Neuronal stem cell (in vitro differentiated cells): Measurements from ENCODE around the gene PEDS1.

Experiments
- DNase-seq: peaks from one replicate; pipeline ENCODE4 v3.0.0-alpha.2; 2013; ENCODE audit warnings: low spot score
- H2AFZ ChIP-seq: one replicate; pipeline ENCODE4 v1.6.1; 2013; ENCODE audit warnings: mild to moderate bottlenecking, low read length, inconsistent platforms
- H2AK5ac ChIP-seq: 2 replicates; pipeline ENCODE4 v1.6.1; 2013; ENCODE audit warnings: low read depth, mild to moderate bottlenecking, inconsistent platforms, low read length, moderate library complexity, mixed read lengths
- H2BK120ac ChIP-seq: 2 replicates; pipeline ENCODE4 v1.6.1; 2013; ENCODE audit warnings: low read depth, mild to moderate bottlenecking, inconsistent platforms, low read length, moderate library complexity, mixed read lengths
- H2BK12ac ChIP-seq: one replicate; pipeline ENCODE4 v1.6.1; 2013; ENCODE audit warnings: low read length, inconsistent platforms
- H2BK15ac ChIP-seq: 2 replicates; pipeline ENCODE4 v1.6.1; 2013; ENCODE audit warnings: mild to moderate bottlenecking, low read length, inconsistent platforms, mixed read lengths
- H2BK5ac ChIP-seq: one replicate; pipeline ENCODE4 v1.6.1; 2013; ENCODE audit warnings: inconsistent platforms, mild to moderate bottlenecking, low read length, moderate library complexity
- H3K14ac ChIP-seq: one replicate; pipeline ENCODE4 v1.6.1; 2013; ENCODE audit warnings: low read length, inconsistent platforms
- H3K18ac ChIP-seq: 2 replicates; pipeline ENCODE4 v1.6.1; 2013; ENCODE audit warnings: low read length, inconsistent platforms
- H3K23ac ChIP-seq: 2 replicates; pipeline ENCODE4 v1.6.1; 2013; ENCODE audit warnings: low read depth, mild to moderate bottlenecking, mixed read lengths, low read length, inconsistent platforms; ENCODE audit not compliant: poor library complexity
- H3K27ac ChIP-seq: replicated peaks from 3 replicates; pipeline ENCODE4 v1.5.1; 2013; ENCODE audit warnings: low read length, inconsistent platforms
- H3K27me3 ChIP-seq, 3 experiments: 2 replicates each; pipeline ENCODE4 v1.6.1; 2013; ENCODE audit warnings: low read length in 3 of 3, mild to moderate bottlenecking in 2 of 3, inconsistent platforms in 1 of 3, low read depth in 1 of 3, mixed read lengths in 1 of 3, moderate library complexity in 1 of 3; ENCODE audit not compliant: control insufficient read depth in 3 of 3, insufficient read depth in 3 of 3
- H3K36me3 ChIP-seq, 2 donors: replicated peaks in 1 of 2; 2 replicates each; pipeline ENCODE4 v1.6.1; 2013; ENCODE audit warnings: low read length in 2 of 2; ENCODE audit not compliant: control insufficient read depth in 2 of 2, insufficient read depth in 2 of 2
- H3K4ac ChIP-seq: 2 replicates; pipeline ENCODE4 v1.6.1; 2013; ENCODE audit warnings: inconsistent platforms, mild to moderate bottlenecking, low read length, moderate library complexity
- H3K4me1 ChIP-seq, 2 donors: 1 replicate in 1 of 2; 2 replicates in 1 of 2; pipeline ENCODE4 v1.6.1; 2013; ENCODE audit warnings: low read length in 2 of 2, low read depth in 1 of 2; ENCODE audit not compliant: control insufficient read depth in 2 of 2, insufficient read depth in 1 of 2
- H3K4me2 ChIP-seq: one replicate; pipeline ENCODE4 v1.6.1; 2013; ENCODE audit warnings: mild to moderate bottlenecking, low read length, inconsistent platforms; ENCODE audit not compliant: insufficient read depth, poor library complexity, severe bottlenecking
- H3K4me3 ChIP-seq, 2 donors: 2 replicates each; pipeline ENCODE4 v1.5.1; 2013; ENCODE audit warnings: low read length in 2 of 2, mild to moderate bottlenecking in 2 of 2, inconsistent platforms in 1 of 2, moderate library complexity in 1 of 2
- H3K79me1 ChIP-seq: one replicate; pipeline ENCODE4 v1.6.1; 2013; ENCODE audit warnings: low read depth, mild to moderate bottlenecking, inconsistent platforms, low read length, moderate library complexity
- H3K9ac ChIP-seq: one replicate; pipeline ENCODE4 v1.6.1; 2013; ENCODE audit warnings: mild to moderate bottlenecking, low read depth, low read length, inconsistent platforms; ENCODE audit not compliant: poor library complexity
- H3K9me3 ChIP-seq, 2 donors: replicated peaks in 1 of 2; 2 replicates each; pipeline versions ENCODE3 to v1.6.1; 2013; ENCODE audit warnings: low read length in 2 of 2, mild to moderate bottlenecking in 2 of 2, inconsistent platforms in 1 of 2, low read depth in 1 of 2, mixed read lengths in 1 of 2, moderate library complexity in 1 of 2; ENCODE audit not compliant: control insufficient read depth in 2 of 2, insufficient read depth in 1 of 2
- H4K8ac ChIP-seq: one replicate; pipeline ENCODE4 v1.6.1; 2013; ENCODE audit warnings: low read depth, mild to moderate bottlenecking, inconsistent platforms, low read length, moderate library complexity
- H4K91ac ChIP-seq: one replicate; pipeline ENCODE4 v1.6.1; 2013; ENCODE audit warnings: low read length, low read depth, mild to moderate bottlenecking, inconsistent platforms; ENCODE audit not compliant: poor library complexity
- WGBS, 2 donors: extraction: QIAGEN DNeasy Blood & Tissue Kit; methylation state at CpG; one replicate each; pipeline ENCODE4 v1.1.7; 2013; ENCODE audit warnings: missing lambda C conversion rate in 2 of 2, mixed read lengths in 1 of 2; ENCODE audit not compliant: insufficient read length in 2 of 2, insufficient replicate concordance in 1 of 2; ENCODE audit errors: extremely low coverage in 2 of 2; 5-methylcytosine and 5-hydroxymethylcytosine counted together

Gene PEDS1

DNA sequence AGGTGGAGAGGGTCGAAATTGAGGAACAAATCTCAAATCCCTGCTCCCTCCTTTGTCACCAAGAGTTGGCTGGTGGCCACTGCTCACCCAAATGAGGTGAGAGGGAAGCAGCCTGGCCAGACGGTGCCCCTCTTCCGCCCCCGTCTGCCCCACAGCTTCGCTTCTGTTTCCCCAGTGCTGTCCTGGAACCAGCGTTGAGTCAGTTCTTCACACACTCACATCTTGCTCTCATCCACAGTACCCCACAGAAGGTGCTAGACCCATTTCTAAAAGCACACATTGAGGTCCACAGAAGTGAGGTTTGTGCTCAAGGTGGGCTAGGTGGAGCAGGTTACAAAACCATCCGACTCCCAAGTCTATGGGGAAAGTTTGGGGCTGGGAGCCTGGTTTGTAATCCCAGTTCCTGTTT, 40.9 kb upstream of the PEDS1 start:
- no peak overlapping the region for H4K91ac ChIP-seq
- peaks cover 1% of the 10 kb centered on the region for H3K79me1 ChIP-seq
- H4K8ac ChIP-seq, result no peak overlapping the region
- peaks cover 0 to 28% (median 3%) of the 10 kb centered on the region in 3 experiments for H3K27me3 ChIP-seq
- H2BK12ac ChIP-seq, result no peak overlapping the region
- H3K27ac ChIP-seq, result no peak overlapping the region
- no peaks in the 10 kb centered on the region for H3K36me3 ChIP-seq
- no peak overlapping the region for H2AFZ ChIP-seq
- H3K23ac ChIP-seq, result no peak overlapping the region
- no CpG with 5 or more reads among the region's 7 CpGs for WGBS, 2 donors
- H3K18ac ChIP-seq, result peak overlapping the region; percentile 20
- H3K9me3 ChIP-seq, result peaks cover 0 to 2% of the 10 kb centered on the region in 2 donors
- no peak overlapping the region for H3K4me3 ChIP-seq
- H3K14ac ChIP-seq, result no peak overlapping the region
- H2BK120ac ChIP-seq, result no peak overlapping the region
- no peak overlapping the region for H3K4ac ChIP-seq
- DNase-seq, result no peak
- no peak overlapping the region for H2BK5ac ChIP-seq
- H3K4me1 ChIP-seq, result peaks cover 10 to 13% of the 10 kb centered on the region in 2 donors
- H2AK5ac ChIP-seq, result peak overlapping the region; percentile 65
- no peak overlapping the region for H3K9ac ChIP-seq
- no peak overlapping the region for H2BK15ac ChIP-seq
- H3K4me2 ChIP-seq, result no peak overlapping the region

DNA sequence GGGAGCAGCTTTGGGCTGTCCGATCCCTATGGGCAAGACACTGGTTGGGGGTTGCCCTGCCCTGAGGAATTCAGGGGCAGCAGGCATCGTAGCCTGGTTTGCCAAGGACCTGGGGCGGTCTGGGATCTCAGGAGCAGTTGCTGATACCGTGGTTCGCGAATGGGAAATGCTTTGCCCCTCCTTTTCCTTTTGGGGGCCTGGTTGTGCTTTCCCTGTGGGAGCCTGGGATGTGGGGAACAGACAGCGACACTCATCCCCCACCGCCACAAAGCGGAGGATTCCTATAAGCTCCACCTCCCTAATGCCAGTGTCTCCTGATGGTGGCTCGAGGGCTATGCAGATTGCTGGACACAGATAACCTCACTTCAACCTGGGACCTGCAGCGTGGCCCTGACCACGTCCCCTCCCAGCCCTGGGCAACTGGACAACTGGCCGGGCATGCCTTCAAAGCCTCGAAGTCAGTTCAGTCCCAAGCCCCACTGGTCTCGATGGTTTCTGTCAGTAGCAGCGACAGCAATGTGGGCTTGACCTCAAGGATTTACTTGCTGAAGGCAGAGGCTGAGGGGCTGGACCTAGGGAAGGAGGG, 40.4 kb upstream of the PEDS1 start:
- H3K79me1 ChIP-seq, result peaks cover 1% of the 10 kb centered on the region
- H2BK12ac ChIP-seq, result no peak overlapping the region
- H3K27ac ChIP-seq, result no peak overlapping the region
- DNase-seq, result no peak
- peak overlapping the region; percentile 65 for H2AK5ac ChIP-seq
- no peaks in the 10 kb centered on the region for H3K36me3 ChIP-seq
- no peak overlapping the region for H2AFZ ChIP-seq
- H3K23ac ChIP-seq, result no peak overlapping the region
- no peak overlapping the region for H3K14ac ChIP-seq
- no CpG with 5 or more reads among the region's 16 CpGs for WGBS, 2 donors
- no peak overlapping the region for H3K4ac ChIP-seq
- H2BK120ac ChIP-seq, result no peak overlapping the region
- peaks cover 10 to 13% of the 10 kb centered on the region in 2 donors for H3K4me1 ChIP-seq
- H3K18ac ChIP-seq, result no peak overlapping the region
- peaks cover 0 to 30% (median 3%) of the 10 kb centered on the region in 3 experiments for H3K27me3 ChIP-seq
- H3K4me2 ChIP-seq, result no peak overlapping the region
- no peak overlapping the region for H3K9ac ChIP-seq
- no peak overlapping the region for H2BK5ac ChIP-seq
- H3K9me3 ChIP-seq, result peaks cover 0 to 2% of the 10 kb centered on the region in 2 donors
- peak overlapping the region; percentile 23 for H4K8ac ChIP-seq
- H4K91ac ChIP-seq, result no peak overlapping the region
- no peak overlapping the region for H2BK15ac ChIP-seq
- no peak overlapping the region for H3K4me3 ChIP-seq

DNA sequence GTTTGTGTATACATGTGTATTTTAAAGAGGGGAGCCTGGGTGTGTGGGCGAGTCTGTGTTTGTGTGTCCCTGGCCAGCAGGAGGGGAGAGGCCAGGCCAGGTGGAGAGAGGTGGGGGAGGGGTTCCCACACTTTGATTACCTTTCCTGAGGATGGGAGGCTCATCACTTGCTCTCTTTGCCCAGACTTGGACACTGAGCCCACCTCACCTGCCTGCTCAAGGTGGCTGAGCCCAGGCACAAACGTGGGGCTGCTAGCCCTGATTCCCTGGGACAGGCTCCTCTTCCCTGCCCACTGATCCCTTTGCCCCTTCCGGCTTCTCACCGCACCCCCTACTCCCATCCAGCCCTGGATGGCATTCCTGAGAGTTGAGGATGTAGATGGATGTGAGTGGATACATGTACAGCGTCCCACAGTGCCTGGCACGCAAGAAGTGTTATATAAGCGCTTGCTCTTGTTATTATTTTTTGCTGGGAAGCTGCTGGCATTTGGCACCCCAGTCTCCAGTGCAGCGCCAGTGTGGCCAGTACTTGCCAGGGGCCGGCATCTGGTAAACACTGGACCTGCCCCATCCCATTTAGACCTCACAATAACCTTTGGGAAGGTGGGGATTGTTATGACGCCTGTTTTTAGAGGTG, 39.8 kb upstream of the PEDS1 start:
- Histone ChIP-seq H2BK15ac (no peak overlapping the region), H2BK12ac (no peak overlapping the region), H3K4me2 (no peak overlapping the region), H3K14ac (no peak overlapping the region), H3K4ac (no peak overlapping the region), H2BK5ac (no peak overlapping the region), H3K23ac (no peak overlapping the region), H3K18ac (peak overlapping the region; percentile 48), H2AK5ac (peak overlapping the region; percentile 82), H3K36me3 (no peaks in the 10 kb centered on the region), H3K9ac (peak overlapping the region; percentile 27), H4K91ac (no peak overlapping the region), H3K79me1 (peaks cover 1% of the 10 kb centered on the region), H3K9me3 (peaks cover 0 to 2% of the 10 kb centered on the region in 2 donors), H4K8ac (peak overlapping the region; percentile 75), H3K27ac (no peak overlapping the region), H3K4me3 (peak overlapping the region in 1 of 2 donors; percentile 69), H2BK120ac (no peak overlapping the region), H3K4me1 (peaks cover 10 to 13% of the 10 kb centered on the region in 2 donors), H2AFZ (no peak overlapping the region), H3K27me3 (peaks cover 0 to 30% (median 3%) of the 10 kb centered on the region in 3 experiments)
- DNase-seq, result no peak
- WGBS, 2 donors, result no CpG with 5 or more reads among the region's 10 CpGs

DNA sequence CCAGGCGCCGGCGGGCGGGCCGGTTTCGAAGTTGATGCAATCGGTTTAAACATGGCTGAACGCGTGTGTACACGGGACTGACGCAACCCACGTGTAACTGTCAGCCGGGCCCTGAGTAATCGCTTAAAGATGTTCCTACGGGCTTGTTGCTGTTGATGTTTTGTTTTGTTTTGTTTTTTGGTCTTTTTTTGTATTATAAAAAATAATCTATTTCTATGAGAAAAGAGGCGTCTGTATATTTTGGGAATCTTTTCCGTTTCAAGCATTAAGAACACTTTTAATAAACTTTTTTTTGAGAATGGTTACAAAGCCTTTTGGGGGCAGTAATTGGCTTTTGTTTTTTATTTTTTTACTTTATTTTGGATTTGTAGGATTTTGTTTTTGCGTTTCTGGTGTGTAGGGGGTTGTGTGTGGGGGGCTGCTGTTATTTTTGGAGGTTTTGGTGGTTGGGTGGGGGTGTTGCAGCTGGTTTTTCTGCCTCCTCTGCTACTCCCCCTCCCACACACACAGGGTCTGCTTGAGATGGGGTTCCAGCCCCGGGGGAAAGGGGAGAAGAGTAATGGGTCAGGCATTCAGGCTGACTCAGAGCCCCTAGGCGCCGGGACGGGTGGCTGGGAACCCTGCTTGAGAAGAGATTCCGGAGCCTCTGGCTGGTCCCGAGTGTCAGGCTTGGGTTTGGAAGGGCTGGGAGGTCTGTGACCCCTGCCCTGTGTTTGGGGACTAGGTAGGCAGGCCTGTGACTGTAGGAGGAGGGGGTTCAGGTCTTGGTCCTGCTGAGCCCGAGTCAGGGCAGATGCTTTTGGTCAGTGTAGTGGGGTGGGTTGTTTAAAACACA, 39.1 kb upstream of the PEDS1 start:
- Histone ChIP-seq H3K4ac (no peak overlapping the region), H4K91ac (no peak overlapping the region), H3K36me3 (no peaks in the 10 kb centered on the region), H3K23ac (no peak overlapping the region), H2AFZ (peak overlapping the region; percentile 96), H3K14ac (no peak overlapping the region), H3K18ac (peak overlapping the region; percentile 48), H3K9me3 (peaks cover 0 to 2% of the 10 kb centered on the region in 2 donors), H4K8ac (no peak overlapping the region), H2BK120ac (no peak overlapping the region), H3K9ac (no peak overlapping the region), H2AK5ac (peak overlapping the region; percentile 82), H3K4me3 (peak overlapping the region; percentile 59 to 69), H3K27ac (no peak overlapping the region), H3K4me2 (peak overlapping the region; percentile 38), H2BK15ac (no peak overlapping the region), H3K79me1 (peaks cover 1% of the 10 kb centered on the region), H2BK5ac (no peak overlapping the region), H2BK12ac (no peak overlapping the region), H3K4me1 (peaks cover 10 to 13% of the 10 kb centered on the region in 2 donors), H3K27me3 (peaks cover 0 to 30% (median 3%) of the 10 kb centered on the region in 3 experiments)
- DNase-seq, result no peak
- WGBS, 2 donors, result 100% methylated on average over 1 of the region's 25 CpGs; no CpG with 5 or more reads in 1 of the 2 donors
